ENCODE results near the gene SMG9. TPM values are rescaled to one million over a fixed set of nuclear protein-coding genes. Genes with fewer than 3 reads are reported as not detected.
"Not testable (repeated sequence)": the region's sequence is repeated elsewhere in the genome, so short reads cannot be mapped to it uniquely, and the experiment has no call there.

Gene SMG9
- total RNA-seq, 4 donors from 2014 or later = 8.9 to 25.9 (median 17.9) TPM

GRCh38 chr19:43777163-43777695 lies 22.5 kb upstream of the SMG9 start:
- peaks cover 66% of the 10 kb centered on the region for H3K27me3 ChIP-seq
- TF ChIP-seq EP300 (IDR thresholded peaks at IDR 0.05) (no peak), POLR2A (IDR thresholded peaks at IDR 0.05) (no peak), CTCF (IDR thresholded peaks at IDR 0.05) (no peak), POLR2AphosphoS5 (IDR thresholded peaks at IDR 0.05) (no peak)
- ATAC-seq = no peak
- H3K27ac ChIP-seq = peak overlapping the region in 2 of 4 donors; percentile 17 to 53
- H3K4me1 ChIP-seq = peaks cover 0 to 40% (median 18%) of the 10 kb centered on the region in 3 donors
- no peak overlapping the region for H3K4me3 ChIP-seq
- H3K36me3 ChIP-seq = no peaks in the 10 kb centered on the region
- 14 to 17% methylated on average over 3 to 4 of the region's 4 CpGs for WGBS, 2 donors (ENCODE audit: low coverage in 1 of 2)
- no peaks in the 10 kb centered on the region for H3K9me3 ChIP-seq

- peaks cover 56% of the 10 kb centered on the region for H3K27me3 ChIP-seq
- WGBS, 2 donors (ENCODE audit: low coverage in 1 of 2) = 60 to 69% methylated on average over 9 of the region's 11 CpGs
- no peak for ATAC-seq
- peaks cover 0 to 40% (median 18%) of the 10 kb centered on the region in 3 donors for H3K4me1 ChIP-seq
- no peak overlapping the region for H3K4me3 ChIP-seq
- H3K36me3 ChIP-seq = no peaks in the 10 kb centered on the region
- TF ChIP-seq CTCF (IDR thresholded peaks at IDR 0.05) = no peak
- no peaks in the 10 kb centered on the region for H3K9me3 ChIP-seq
- no peak overlapping the region for H3K27ac ChIP-seq
Observed at GRCh38 chr19:43776286-43776685, 21.5 kb upstream of the SMG9 start.

GRCh38 chr19:43775299-43775890 lies 20.6 kb upstream of the SMG9 start:
- 87 to 93% methylated on average over 5 to 7 of the region's 7 CpGs for WGBS, 2 donors (ENCODE audit: low coverage in 1 of 2)
- Histone ChIP-seq H3K4me1 (peaks cover 0 to 40% (median 18%) of the 10 kb centered on the region in 3 donors), H3K27me3 (peaks cover 51% of the 10 kb centered on the region), H3K36me3 (no peaks in the 10 kb centered on the region), H3K4me3 (no peak overlapping the region), H3K27ac (peak overlapping the region in 1 of 4 donors; percentile 40), H3K9me3 (no peaks in the 10 kb centered on the region)
- TF ChIP-seq POLR2A (IDR thresholded peaks at IDR 0.05) (no peak), POLR2AphosphoS5 (IDR thresholded peaks at IDR 0.05) (no peak), CTCF (IDR thresholded peaks at IDR 0.05) (no peak), EP300 (IDR thresholded peaks at IDR 0.05) (no peak)
- ATAC-seq = no peak

- 34% methylated on average over 6 of the region's 11 CpGs; no CpG with 5 or more reads in 1 of the 2 donors for WGBS, 2 donors (ENCODE audit: low coverage in 1 of 2)
- H3K4me3 ChIP-seq = peak overlapping the region in 1 of 2 donors; percentile 47
Observed at GRCh38 chr19:43774940-43775258, 20.1 kb upstream of the SMG9 start.

GRCh38 chr19:43774103-43774939 lies 19.6 kb upstream of the SMG9 start:
- no peak for TF ChIP-seq POLR2AphosphoS5 (IDR thresholded peaks at IDR 0.05)
- no peak for TF ChIP-seq POLR2A (IDR thresholded peaks at IDR 0.05)
- peak in 3 of 4 experiments; percentile 58 to 88 (median 71) for TF ChIP-seq CTCF (IDR thresholded peaks at IDR 0.05)
- TF ChIP-seq EP300 (IDR thresholded peaks at IDR 0.05) = no peak
- peak; percentile 87 for ATAC-seq
- H3K27me3 ChIP-seq = peaks cover 41% of the 10 kb centered on the region
- H3K27ac ChIP-seq = peak overlapping the region in 2 of 4 donors; percentile 7 to 40
- no peaks in the 10 kb centered on the region for H3K36me3 ChIP-seq
- H3K4me1 ChIP-seq = peaks cover 0 to 35% (median 18%) of the 10 kb centered on the region in 3 donors
- peak overlapping the region in 1 of 2 donors; percentile 47 for H3K4me3 ChIP-seq
- 10 to 21% methylated on average over 2 to 9 of the region's 63 CpGs for WGBS, 2 donors (ENCODE audit: low coverage in 1 of 2)
- no peaks in the 10 kb centered on the region for H3K9me3 ChIP-seq

More at GRCh38 chr19:43774940-43775258, 20.1 kb upstream of the SMG9 start:
- Histone ChIP-seq H3K27ac (peak overlapping the region in 1 of 4 donors; percentile 40), H3K27me3 (peaks cover 47% of the 10 kb centered on the region), H3K4me1 (peaks cover 0 to 40% (median 18%) of the 10 kb centered on the region in 3 donors)
- not testable (repeated sequence) for H3K9me3 ChIP-seq, H3K36me3 ChIP-seq, ATAC-seq
